ENCODE data around the gene ABL1.

GRCh38 chr9:130824079-130824478, 11.0 kb upstream of the ABL1 start:
- TF ChIP-seq EZH2phosphoT487 (conservative IDR thresholded peaks at IDR 0.05; ENCODE audit: low read length) (no peak), CTCF (IDR thresholded peaks at IDR 0.05; ENCODE audit: insufficient read depth, low read length, poor library complexity, severe bottlenecking) (no peak)

All from SU-DHL-6 (cell line).